K562 (cell line): ENCODE measurements around the gene MTPN. TPM values are rescaled to one million over a fixed set of nuclear protein-coding genes. Genes with fewer than 3 reads are reported as not detected.

Experiments
- ATAC-seq: fragments of 200-7000 bp; cut with Tn5 transposase; 3 replicates; pipeline ENCODE4 v1.9.1; 2020; ENCODE audit warnings: moderate library complexity
- BruUV-seq: library from RNA; stranded (reverse); fragments of 400-500 nt; replicated peaks from 2 replicates; lab custom pipeline; 2021; lab: Mats Ljungman, UMichigan
- CTCF ChIA-PET: fragments of 300-600 bp; formaldehyde crosslinking; extraction: SDS; loops from one replicate; lab custom pipeline; 2021; ENCODE audit warnings: low intra/inter-chr PET ratio; lab: Yijun Ruan, JAX
- POLR2A ChIA-PET: fragments of 300-600, 350-650 bp; sonication (Branson Sonifier 250); formaldehyde crosslinking; extraction: SDS; loops from one replicate; lab custom pipeline; 2021; ENCODE audit warnings: antibody characterized with exemption, inconsistent platforms; lab: Yijun Ruan, JAX
- DNase-seq, 4 experiments: peaks; one replicate each; pipeline versions ENCODE4 v3.0.0 to v3.0.0-alpha.2; 2011 to 2018; ENCODE audit warnings: low spot score in 3 of 4, mixed read lengths in 3 of 4; ENCODE audit errors: extremely low read depth in 1 of 4
- FAIRE-seq: peaks from 2 replicates; lab custom pipeline; 2011; peaks lifted over from hg19 to GRCh38; lab: Jason Lieb, UNC
- H2AFZ ChIP-seq: 2 replicates; pipeline ENCODE4 v1.6.0; 2011; ENCODE audit warnings: low read depth, low read length, control low read depth, inconsistent platforms
- H3K27ac ChIP-seq: fragments of 200-600 bp; 3 replicates; pipeline ENCODE4 v1.8.0; 2011; ENCODE audit warnings: low read depth, mild to moderate bottlenecking, control low read depth, inconsistent platforms, low read length, moderate library complexity, mixed read lengths; ENCODE audit errors: extremely low read depth
- H3K27me3 ChIP-seq, 2 experiments: fragments of 300-600 bp in 1 of 2; 2 replicates in 1 of 2; 3 replicates in 1 of 2; pipeline versions ENCODE4 v1.6.0 to v1.8.0; 2011; ENCODE audit warnings: inconsistent platforms in 2 of 2, low read length in 2 of 2, mild to moderate bottlenecking in 1 of 2, mixed read lengths in 1 of 2, moderate library complexity in 1 of 2; ENCODE audit not compliant: control insufficient read depth in 2 of 2, insufficient read depth in 2 of 2
- H3K36me3 ChIP-seq: fragments of 300-600 bp; 3 replicates; pipeline ENCODE4 v1.8.0; 2011; ENCODE audit warnings: mild to moderate bottlenecking, low read length, inconsistent platforms; ENCODE audit not compliant: control insufficient read depth, insufficient read depth
- H3K4me1 ChIP-seq, 2 experiments: fragments of 200-600 bp in 1 of 2; replicated peaks in 1 of 2; 2 replicates in 1 of 2; 3 replicates in 1 of 2; pipeline versions ENCODE4 v1.5.1 to v1.8.0; 2011; ENCODE audit warnings: inconsistent platforms in 2 of 2, low read length in 2 of 2, mild to moderate bottlenecking in 1 of 2, mixed read lengths in 1 of 2, moderate library complexity in 1 of 2; ENCODE audit not compliant: control insufficient read depth in 2 of 2, insufficient read depth in 2 of 2
- H3K4me2 ChIP-seq: 2 replicates; pipeline ENCODE4 v1.6.1; 2011; ENCODE audit warnings: low read length, control low read depth, inconsistent platforms, mixed read lengths; ENCODE audit not compliant: insufficient read depth
- H3K4me3 ChIP-seq: fragments of 200-600 bp; sonication (generic), shearing (Covaris generic); 2 replicates; pipeline ENCODE4 v1.5.1; 2016; ENCODE audit warnings: control low read depth, inconsistent platforms
- H3K79me2 ChIP-seq: fragments of 200-600 bp; 3 replicates; pipeline ENCODE4 v1.8.0; 2011; ENCODE audit warnings: low read length, inconsistent platforms; ENCODE audit not compliant: control insufficient read depth, insufficient read depth
- H3K9ac ChIP-seq, 2 experiments: 2 replicates each; pipeline versions ENCODE4 v1.6.0 to v1.6.1; 2011; ENCODE audit warnings: low read depth in 2 of 2, low read length in 2 of 2, control low read depth in 1 of 2, inconsistent platforms in 1 of 2, mild to moderate bottlenecking in 1 of 2, mixed read lengths in 1 of 2; ENCODE audit not compliant: insufficient read depth in 1 of 2
- H3K9me1 ChIP-seq: one replicate; pipeline ENCODE4 v1.6.0; 2011; ENCODE audit warnings: inconsistent platforms, mild to moderate bottlenecking, low read length, moderate library complexity; ENCODE audit not compliant: control insufficient read depth, insufficient read depth
- H3K9me3 ChIP-seq: replicated peaks from 2 replicates; pipeline ENCODE4 v1.5.1; 2011; ENCODE audit warnings: low read depth, low read length, inconsistent platforms; ENCODE audit not compliant: control insufficient read depth, insufficient read depth
- H4K20me1 ChIP-seq: replicated peaks from 2 replicates; pipeline ENCODE4 v1.6.1; 2011; ENCODE audit warnings: low read length, inconsistent platforms, mixed read lengths; ENCODE audit not compliant: control insufficient read depth, insufficient read depth
- BRD9 ChIP-seq: fragments of 450-650 bp; IDR thresholded peaks from 2 replicates; pipeline ENCODE4 v1.6.1; 2018; ENCODE audit warnings: low read depth; ENCODE audit not compliant: partially characterized antibody
- CC2D1A ChIP-seq: fragments of 450-650 bp; IDR thresholded peaks from 2 replicates; pipeline ENCODE4 v1.6.1; 2017; ENCODE audit warnings: mild to moderate bottlenecking
- FIP1L1 ChIP-seq: fragments of 200-400 bp; formaldehyde crosslinking; IDR thresholded peaks from 2 replicates; pipeline ENCODE4 v1.6.1; 2018; ENCODE audit warnings: mild to moderate bottlenecking, low read depth, low read length; ENCODE audit not compliant: poor library complexity, severe bottlenecking
- HOXB6 ChIP-seq: fragments of 250-450 bp; sonication (Bioruptor Pico); IDR thresholded peaks from 2 replicates; pipeline ENCODE4 v1.5.1; 2022; ENCODE audit warnings: mild to moderate bottlenecking, borderline replicate concordance
- KDM4B ChIP-seq, 2 experiments: fragments of 450-650 bp in 1 of 2; sonication (generic) in 1 of 2; IDR thresholded peaks; 2 replicates each; pipeline ENCODE4 v1.6.1; 2016 to 2017; ENCODE audit warnings: borderline replicate concordance in 2 of 2, antibody characterized with exemption in 1 of 2, low read depth in 1 of 2, mild to moderate bottlenecking in 1 of 2
- NCOA1 ChIP-seq: fragments of 450-650 bp; IDR thresholded peaks from 2 replicates; pipeline ENCODE4 v1.6.1; 2016; ENCODE audit warnings: low read depth
- NRF1 ChIP-seq, 2 experiments: fragments of 450-650 bp; IDR thresholded peaks in 1 of 2; conservative IDR thresholded peaks in 1 of 2; 2 replicates each; pipeline ENCODE4 v1.6.1; 2014; ENCODE audit warnings: mild to moderate bottlenecking in 2 of 2
- RFX7 ChIP-seq: fragments of 250-450 bp; sonication (Bioruptor Pico); IDR thresholded peaks from 2 replicates; pipeline ENCODE4 v1.5.1; 2021; ENCODE audit warnings: mild to moderate bottlenecking
- STAT5A ChIP-seq: IDR thresholded peaks from 2 replicates; pipeline ENCODE4 v1.6.1; 2012; ENCODE audit warnings: low read length, inconsistent platforms, borderline replicate concordance
- THRAP3 ChIP-seq: fragments of 450-650 bp; IDR thresholded peaks from 2 replicates; pipeline ENCODE4 v1.6.1; 2016; ENCODE audit warnings: mild to moderate bottlenecking, inconsistent platforms, borderline replicate concordance
- ZNF217 ChIP-seq: sonication (generic); formaldehyde crosslinking; IDR thresholded peaks from 2 replicates; pipeline ENCODE4 v1.8.0; 2022; ENCODE audit warnings: mild to moderate bottlenecking, missing genetic modification reagents
- ZNF224 ChIP-seq: sonication (generic); formaldehyde crosslinking; IDR thresholded peaks from 2 replicates; pipeline ENCODE4 v1.8.0; 2022; ENCODE audit warnings: mild to moderate bottlenecking, missing genetic modification reagents
- WGBS: fragments of 100-300 bp; shearing (Covaris generic); methylation state at CpG from one replicate; pipeline ENCODE4 v1.1.6; 2016; ENCODE audit warnings: low coverage, mixed read lengths; ENCODE audit not compliant: insufficient coverage; ENCODE audit errors: missing lambda C conversion rate; 5-methylcytosine and 5-hydroxymethylcytosine counted together
- in situ Hi-C: fragments of 300-500 bp; cut with MboI; formaldehyde crosslinking; loops from 4 replicates; pipeline ENCODE4 v1.15.0; 2018; ENCODE audit warnings: inconsistent platforms, mixed read lengths
- intact Hi-C: fragments of 100-400 bp; cut with micrococcal nuclease; formaldehyde crosslinking; loops from 2 replicates; pipeline ENCODE4 v1.14.2; 2022
- polyA plus RNA-seq, 8 experiments: library from polyadenylated mRNA; depleted of rRNA in 4 of 8; stranded (reverse) in 5 of 8; unstranded in 3 of 8; fragments of >200 nt; fragmentation: Nextera tagmentation in 2 of 8; fragmentation: Illumina TruSeq in 1 of 8; extraction: Ambion mirVana in 2 of 8; extraction: Trizol in 1 of 8; gene quantifications; 2 replicates each; pipeline versions ENCODE4 v1.2.1 to v1.2.3, GENCODE V29; 2011 to 2014; ENCODE audit warnings: inconsistent platforms in 1 of 8, missing spikeins in 1 of 8
- total RNA-seq, 7 experiments: library from RNA; depleted of rRNA in 6 of 7; stranded (reverse); fragments of >200 nt in 6 of 7; fragmentation: Illumina TruSeq in 2 of 7; extraction: Trizol in 2 of 7; gene quantifications; 2 replicates each; pipeline versions ENCODE4 v1.2.1 to v1.2.3, GENCODE V29; 2011 to 2021; ENCODE audit warnings: low replicate concordance in 1 of 7
- TF ChIP-seq, protein P1 (sequence below): fragments of 450-650 bp; IDR thresholded peaks from 2 replicates; pipeline ENCODE4 v1.6.1; 2017; ENCODE audit warnings: antibody characterized with exemption
- TF ChIP-seq, protein P2 (sequence below): fragments of 250-450 bp; sonication (Bioruptor Pico); IDR thresholded peaks from 2 replicates; pipeline ENCODE4 v1.6.1; 2021; ENCODE audit warnings: mild to moderate bottlenecking
- TF ChIP-seq, protein P3 (sequence below): sonication (generic); formaldehyde crosslinking; IDR thresholded peaks from 2 replicates; pipeline ENCODE4 v1.8.1; 2022; ENCODE audit warnings: missing genetic modification reagents

The MTPN gene
- total and polyA plus RNA-seq, 9 of the 15 experiments (the other 6 are each of a cell fraction or from before 2014, with no cell fraction given): 68.5 to 261 (median 156) TPM

DNA sequence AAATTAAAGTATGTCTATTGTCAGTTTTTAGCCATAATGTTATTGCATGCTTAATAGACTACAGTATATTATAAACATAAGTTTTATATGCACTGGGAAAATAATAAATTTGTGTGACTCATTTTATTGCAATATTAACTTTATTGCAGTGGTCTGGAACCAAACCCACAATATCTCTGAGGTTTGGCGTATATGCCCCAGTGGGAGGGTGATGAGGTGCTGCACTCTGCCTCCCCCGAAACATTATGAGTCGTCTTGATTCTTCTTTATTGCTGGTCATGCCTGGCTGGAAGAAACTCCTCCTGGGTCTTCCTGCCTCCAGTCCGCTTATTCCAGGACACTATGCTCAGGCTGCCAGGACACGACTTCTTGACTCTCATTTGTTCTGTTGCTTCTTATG lies 88.4 kb downstream of the MTPN start:
- Histone ChIP-seq H3K27me3 (peaks cover 0 to 7% of the 10 kb centered on the region in 2 experiments; a peak in 2 of 5 replicates), H2AFZ (no peak overlapping the region), H3K9me1 (no peaks in the 10 kb centered on the region), H3K4me3 (no peak overlapping the region), H4K20me1 (no peaks in the 10 kb centered on the region), H3K9ac (no peak overlapping the region), H3K27ac (no peak overlapping the region), H3K79me2 (no peaks in the 10 kb centered on the region), H3K36me3 (no peaks in the 10 kb centered on the region), H3K9me3 (no peaks in the 10 kb centered on the region), H3K4me2 (no peak overlapping the region), H3K4me1 (peaks cover 6 to 8% of the 10 kb centered on the region in 2 experiments; a peak in 4 of 5 replicates)
- no peak for FAIRE-seq
- CTCF ChIA-PET: no interaction called here
- TF ChIP-seq BRD9: no peak
- no peak for TF ChIP-seq HOXB6 (CRISPR knock-in tag)
- no peak for TF ChIP-seq ZNF217 (CRISPR knock-in tag)
- TF ChIP-seq, protein P1, sequence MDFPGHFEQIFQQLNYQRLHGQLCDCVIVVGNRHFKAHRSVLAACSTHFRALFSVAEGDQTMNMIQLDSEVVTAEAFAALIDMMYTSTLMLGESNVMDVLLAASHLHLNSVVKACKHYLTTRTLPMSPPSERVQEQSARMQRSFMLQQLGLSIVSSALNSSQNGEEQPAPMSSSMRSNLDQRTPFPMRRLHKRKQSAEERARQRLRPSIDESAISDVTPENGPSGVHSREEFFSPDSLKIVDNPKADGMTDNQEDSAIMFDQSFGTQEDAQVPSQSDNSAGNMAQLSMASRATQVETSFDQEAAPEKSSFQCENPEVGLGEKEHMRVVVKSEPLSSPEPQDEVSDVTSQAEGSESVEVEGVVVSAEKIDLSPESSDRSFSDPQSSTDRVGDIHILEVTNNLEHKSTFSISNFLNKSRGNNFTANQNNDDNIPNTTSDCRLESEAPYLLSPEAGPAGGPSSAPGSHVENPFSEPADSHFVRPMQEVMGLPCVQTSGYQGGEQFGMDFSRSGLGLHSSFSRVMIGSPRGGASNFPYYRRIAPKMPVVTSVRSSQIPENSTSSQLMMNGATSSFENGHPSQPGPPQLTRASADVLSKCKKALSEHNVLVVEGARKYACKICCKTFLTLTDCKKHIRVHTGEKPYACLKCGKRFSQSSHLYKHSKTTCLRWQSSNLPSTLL: no peak
- no peak for TF ChIP-seq ZNF224 (CRISPR knock-in tag)
- TF ChIP-seq, protein P2, sequence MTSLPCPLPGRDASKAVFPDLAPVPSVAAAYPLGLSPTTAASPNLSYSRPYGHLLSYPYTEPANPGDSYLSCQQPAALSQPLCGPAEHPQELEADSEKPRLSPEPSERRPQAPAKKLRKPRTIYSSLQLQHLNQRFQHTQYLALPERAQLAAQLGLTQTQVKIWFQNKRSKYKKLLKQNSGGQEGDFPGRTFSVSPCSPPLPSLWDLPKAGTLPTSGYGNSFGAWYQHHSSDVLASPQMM (CRISPR knock-in tag): no peak
- TF ChIP-seq STAT5A: no peak
- TF ChIP-seq NCOA1: no peak
- no peak for TF ChIP-seq FIP1L1
- no peak for TF ChIP-seq NRF1 (conservative IDR thresholded peaks at IDR 0.05 in 1 of 2, IDR thresholded peaks at IDR 0.05 in 1 of 2)
- TF ChIP-seq, protein P3, sequence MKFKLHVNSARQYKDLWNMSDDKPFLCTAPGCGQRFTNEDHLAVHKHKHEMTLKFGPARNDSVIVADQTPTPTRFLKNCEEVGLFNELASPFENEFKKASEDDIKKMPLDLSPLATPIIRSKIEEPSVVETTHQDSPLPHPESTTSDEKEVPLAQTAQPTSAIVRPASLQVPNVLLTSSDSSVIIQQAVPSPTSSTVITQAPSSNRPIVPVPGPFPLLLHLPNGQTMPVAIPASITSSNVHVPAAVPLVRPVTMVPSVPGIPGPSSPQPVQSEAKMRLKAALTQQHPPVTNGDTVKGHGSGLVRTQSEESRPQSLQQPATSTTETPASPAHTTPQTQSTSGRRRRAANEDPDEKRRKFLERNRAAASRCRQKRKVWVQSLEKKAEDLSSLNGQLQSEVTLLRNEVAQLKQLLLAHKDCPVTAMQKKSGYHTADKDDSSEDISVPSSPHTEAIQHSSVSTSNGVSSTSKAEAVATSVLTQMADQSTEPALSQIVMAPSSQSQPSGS (CRISPR knock-in tag): no peak
- TF ChIP-seq RFX7 (CRISPR knock-in tag): no peak
- no peak for TF ChIP-seq KDM4B (IDR thresholded peaks at IDR 0.05; ENCODE audit: borderline replicate concordance in 2 of 2, low read depth in 1 of 2)
- no peak for TF ChIP-seq CC2D1A
- no peak for TF ChIP-seq THRAP3
- BruUV-seq: no TSS peak
- 15% methylated on average over 5 of the region's 5 CpGs for WGBS
- intact Hi-C loops: no loop called here
- no peak for ATAC-seq
- POLR2A ChIA-PET: no interaction called here
- in situ Hi-C loops: no loop called here
- no peak for DNase-seq
